ENCODE measurements around the gene LAD1.

DNA sequence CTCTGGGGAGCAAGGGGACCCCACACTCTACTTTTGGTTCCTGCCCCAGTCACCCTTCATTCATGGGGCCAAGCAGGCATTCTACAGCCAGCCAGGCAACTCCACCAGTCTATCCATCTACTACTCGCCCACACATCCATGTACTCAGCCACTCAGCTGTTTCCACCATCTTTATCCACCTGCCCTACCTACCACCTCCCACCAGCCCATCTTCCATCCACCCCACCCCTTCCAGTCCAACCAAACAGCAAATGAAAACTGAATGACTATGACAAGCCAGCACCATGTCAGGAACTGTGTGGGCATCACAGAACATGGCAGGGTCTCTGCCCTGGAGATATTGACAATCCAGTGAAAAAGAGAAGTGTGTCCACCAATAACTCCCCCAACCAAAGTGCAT, 7.9 kb downstream of the LAD1 start:
- TF ChIP-seq POLR2A (IDR thresholded peaks at IDR 0.05), result no peak
- TF ChIP-seq, protein P1, sequence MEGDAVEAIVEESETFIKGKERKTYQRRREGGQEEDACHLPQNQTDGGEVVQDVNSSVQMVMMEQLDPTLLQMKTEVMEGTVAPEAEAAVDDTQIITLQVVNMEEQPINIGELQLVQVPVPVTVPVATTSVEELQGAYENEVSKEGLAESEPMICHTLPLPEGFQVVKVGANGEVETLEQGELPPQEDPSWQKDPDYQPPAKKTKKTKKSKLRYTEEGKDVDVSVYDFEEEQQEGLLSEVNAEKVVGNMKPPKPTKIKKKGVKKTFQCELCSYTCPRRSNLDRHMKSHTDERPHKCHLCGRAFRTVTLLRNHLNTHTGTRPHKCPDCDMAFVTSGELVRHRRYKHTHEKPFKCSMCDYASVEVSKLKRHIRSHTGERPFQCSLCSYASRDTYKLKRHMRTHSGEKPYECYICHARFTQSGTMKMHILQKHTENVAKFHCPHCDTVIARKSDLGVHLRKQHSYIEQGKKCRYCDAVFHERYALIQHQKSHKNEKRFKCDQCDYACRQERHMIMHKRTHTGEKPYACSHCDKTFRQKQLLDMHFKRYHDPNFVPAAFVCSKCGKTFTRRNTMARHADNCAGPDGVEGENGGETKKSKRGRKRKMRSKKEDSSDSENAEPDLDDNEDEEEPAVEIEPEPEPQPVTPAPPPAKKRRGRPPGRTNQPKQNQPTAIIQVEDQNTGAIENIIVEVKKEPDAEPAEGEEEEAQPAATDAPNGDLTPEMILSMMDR (IDR thresholded peaks at IDR 0.05 in 4 of 5, conservative IDR thresholded peaks at IDR 0.05 in 1 of 5), result no peak
